Measurements from ENCODE around the gene USP31. TPM values are rescaled to one million over a fixed set of nuclear protein-coding genes. Genes with fewer than 3 reads are reported as not detected.

USP31 gene
- total and polyA plus RNA-seq, 2 donors from 2014 or later = 3.5 to 19.7 TPM

DNA sequence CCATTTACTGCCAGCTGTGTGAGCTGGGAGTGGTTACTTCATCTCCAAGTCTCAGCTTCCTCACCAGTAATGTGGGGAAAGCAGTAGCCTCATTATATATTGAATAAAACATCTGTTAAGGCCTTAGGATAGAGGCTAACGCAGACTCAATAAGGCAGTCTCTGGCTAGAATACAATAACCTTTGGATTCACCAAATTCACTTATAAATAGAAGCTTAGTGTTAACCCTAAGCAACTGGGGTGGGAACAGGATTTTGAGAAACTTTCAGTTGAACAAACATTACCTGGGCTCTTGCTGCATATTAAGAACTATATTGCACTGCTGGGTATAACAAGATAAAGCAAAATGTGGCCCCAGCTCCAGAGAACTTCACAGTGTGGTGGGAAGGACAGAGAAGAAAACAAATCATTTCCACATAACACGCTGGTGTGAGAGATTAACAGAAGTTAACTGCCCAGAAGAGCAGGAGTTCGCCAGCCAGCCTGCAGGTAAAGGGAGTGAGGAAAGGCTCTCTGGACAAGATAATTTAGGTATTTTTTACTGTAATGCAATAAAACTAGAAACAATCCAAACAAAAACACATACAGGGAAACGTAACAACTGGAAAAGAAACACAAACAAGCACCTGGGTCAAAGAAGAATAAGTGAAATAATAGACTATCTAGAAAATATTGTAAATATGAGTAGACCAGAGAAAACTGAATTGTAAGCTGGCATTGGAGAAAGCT lies 57.0 kb downstream of the USP31 start:
- FAIRE-seq = no peak
- H3K27ac ChIP-seq (ENCODE audit: low read depth in 2 of 2, low read length in 2 of 2) = no peak overlapping the region
- H3K9ac ChIP-seq (ENCODE audit: low read length in 3 of 3) = no peak overlapping the region
- no peaks in the 10 kb centered on the region for H3K9me3 ChIP-seq (ENCODE audit: control insufficient read depth in 2 of 3, insufficient read depth in 1 of 3, low read length in 3 of 3)
- H3K4me1 ChIP-seq (ENCODE audit: control insufficient read depth in 2 of 3, insufficient read depth in 2 of 3, low read depth in 1 of 3, low read length in 3 of 3) = no peaks in the 10 kb centered on the region
- TF ChIP-seq, protein P1, sequence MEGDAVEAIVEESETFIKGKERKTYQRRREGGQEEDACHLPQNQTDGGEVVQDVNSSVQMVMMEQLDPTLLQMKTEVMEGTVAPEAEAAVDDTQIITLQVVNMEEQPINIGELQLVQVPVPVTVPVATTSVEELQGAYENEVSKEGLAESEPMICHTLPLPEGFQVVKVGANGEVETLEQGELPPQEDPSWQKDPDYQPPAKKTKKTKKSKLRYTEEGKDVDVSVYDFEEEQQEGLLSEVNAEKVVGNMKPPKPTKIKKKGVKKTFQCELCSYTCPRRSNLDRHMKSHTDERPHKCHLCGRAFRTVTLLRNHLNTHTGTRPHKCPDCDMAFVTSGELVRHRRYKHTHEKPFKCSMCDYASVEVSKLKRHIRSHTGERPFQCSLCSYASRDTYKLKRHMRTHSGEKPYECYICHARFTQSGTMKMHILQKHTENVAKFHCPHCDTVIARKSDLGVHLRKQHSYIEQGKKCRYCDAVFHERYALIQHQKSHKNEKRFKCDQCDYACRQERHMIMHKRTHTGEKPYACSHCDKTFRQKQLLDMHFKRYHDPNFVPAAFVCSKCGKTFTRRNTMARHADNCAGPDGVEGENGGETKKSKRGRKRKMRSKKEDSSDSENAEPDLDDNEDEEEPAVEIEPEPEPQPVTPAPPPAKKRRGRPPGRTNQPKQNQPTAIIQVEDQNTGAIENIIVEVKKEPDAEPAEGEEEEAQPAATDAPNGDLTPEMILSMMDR (IDR thresholded peaks at IDR 0.05; ENCODE audit: borderline replicate concordance, extremely low read depth, insufficient read depth) = no peak
- no peaks in the 10 kb centered on the region for H3K27me3 ChIP-seq (ENCODE audit: control insufficient read depth, insufficient read depth, low read length)
- no peak overlapping the region for H3K4me3 ChIP-seq (ENCODE audit: low read length in 3 of 3)
- H3K36me3 ChIP-seq (ENCODE audit: control insufficient read depth in 2 of 3, insufficient read depth in 3 of 3, low read length in 3 of 3) = peaks cover 0 to 9% (median 5%) of the 10 kb centered on the region in 3 donors
- intact Hi-C loops (cut with DNase I) = no loop called here
- DNase-seq = no peak

DNA sequence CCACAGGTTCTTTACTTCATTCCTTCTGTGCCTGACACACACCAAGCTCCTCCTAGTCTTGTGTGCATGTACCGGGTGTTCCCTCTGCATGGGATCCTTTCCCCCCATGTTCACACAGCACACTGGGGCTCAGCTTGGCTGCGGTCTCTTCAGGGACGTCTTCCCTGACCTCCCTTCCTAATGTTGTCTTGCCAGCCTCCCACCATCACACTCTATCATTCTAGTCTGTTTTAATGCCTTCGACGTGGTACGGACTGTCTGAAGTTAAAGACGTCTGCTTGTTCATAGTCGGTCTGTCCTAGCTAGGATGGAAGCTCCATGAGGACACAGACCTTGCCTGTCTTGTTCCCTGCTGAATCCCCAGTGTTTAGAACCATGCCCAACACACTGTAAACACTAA lies 60.1 kb downstream of the USP31 start:
- no peak for DNase-seq
- TF ChIP-seq, protein P1 (IDR thresholded peaks at IDR 0.05; ENCODE audit: borderline replicate concordance, extremely low read depth, insufficient read depth) = no peak
- no peak for FAIRE-seq
- Histone ChIP-seq H3K9ac (ENCODE audit: low read length in 3 of 3) (no peak overlapping the region), H3K27ac (ENCODE audit: low read depth in 2 of 2, low read length in 2 of 2) (no peak overlapping the region), H3K4me1 (ENCODE audit: control insufficient read depth in 2 of 3, insufficient read depth in 2 of 3, low read depth in 1 of 3, low read length in 3 of 3) (no peaks in the 10 kb centered on the region), H3K27me3 (ENCODE audit: control insufficient read depth, insufficient read depth, low read length) (no peaks in the 10 kb centered on the region), H3K36me3 (ENCODE audit: control insufficient read depth in 2 of 3, insufficient read depth in 3 of 3, low read length in 3 of 3) (peaks cover 0 to 9% (median 7%) of the 10 kb centered on the region in 3 donors), H3K4me3 (ENCODE audit: low read length in 3 of 3) (no peak overlapping the region), H3K9me3 (ENCODE audit: control insufficient read depth in 2 of 3, insufficient read depth in 1 of 3, low read length in 3 of 3) (no peaks in the 10 kb centered on the region)
- intact Hi-C loops (cut with DNase I) = no loop called here

DNA sequence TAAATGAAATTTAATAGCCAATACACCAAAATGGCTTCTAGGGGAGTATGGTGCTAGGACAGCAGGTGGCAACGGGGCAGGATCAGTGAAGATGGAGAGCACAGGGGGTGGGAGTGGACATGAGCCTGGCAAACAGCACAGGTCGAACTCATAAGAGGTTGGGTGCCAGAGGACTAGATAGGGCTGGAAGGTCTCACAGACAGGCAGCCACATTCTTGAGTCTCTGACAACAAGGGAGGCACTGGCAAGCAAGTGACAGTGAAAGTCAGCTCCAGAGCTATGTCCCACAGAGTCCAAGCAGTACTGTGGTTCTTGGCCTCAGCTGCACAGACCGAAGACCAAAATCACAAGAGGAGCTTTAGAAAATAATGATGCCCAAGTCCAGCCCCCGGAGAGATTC lies 61.2 kb downstream of the USP31 start:
- TF ChIP-seq, protein P1 (IDR thresholded peaks at IDR 0.05; ENCODE audit: borderline replicate concordance, extremely low read depth, insufficient read depth) = no peak
- Histone ChIP-seq H3K27ac (ENCODE audit: low read depth in 2 of 2, low read length in 2 of 2) (no peak overlapping the region), H3K9me3 (ENCODE audit: control insufficient read depth in 2 of 3, insufficient read depth in 1 of 3, low read length in 3 of 3) (no peaks in the 10 kb centered on the region), H3K4me3 (ENCODE audit: low read length in 3 of 3) (no peak overlapping the region), H3K4me1 (ENCODE audit: control insufficient read depth in 2 of 3, insufficient read depth in 2 of 3, low read depth in 1 of 3, low read length in 3 of 3) (no peaks in the 10 kb centered on the region), H3K36me3 (ENCODE audit: control insufficient read depth in 2 of 3, insufficient read depth in 3 of 3, low read length in 3 of 3) (peaks cover 0 to 5% (median 5%) of the 10 kb centered on the region in 3 donors), H3K27me3 (ENCODE audit: control insufficient read depth, insufficient read depth, low read length) (no peaks in the 10 kb centered on the region), H3K9ac (ENCODE audit: low read length in 3 of 3) (no peak overlapping the region)
- FAIRE-seq (no peak), DNase-seq (no peak)
- intact Hi-C loops (cut with DNase I) = no loop called here

Measured in kidney (tissue), 14 donors.